Measurements from ENCODE around the gene CNGA2. TPM values are rescaled to one million over a fixed set of nuclear protein-coding genes. Genes with fewer than 3 reads are reported as not detected.

The CNGA2 gene
- total and polyA plus RNA-seq, 2 of the 4 experiments (the other 2 are of a cell fraction) = not detected

DNA sequence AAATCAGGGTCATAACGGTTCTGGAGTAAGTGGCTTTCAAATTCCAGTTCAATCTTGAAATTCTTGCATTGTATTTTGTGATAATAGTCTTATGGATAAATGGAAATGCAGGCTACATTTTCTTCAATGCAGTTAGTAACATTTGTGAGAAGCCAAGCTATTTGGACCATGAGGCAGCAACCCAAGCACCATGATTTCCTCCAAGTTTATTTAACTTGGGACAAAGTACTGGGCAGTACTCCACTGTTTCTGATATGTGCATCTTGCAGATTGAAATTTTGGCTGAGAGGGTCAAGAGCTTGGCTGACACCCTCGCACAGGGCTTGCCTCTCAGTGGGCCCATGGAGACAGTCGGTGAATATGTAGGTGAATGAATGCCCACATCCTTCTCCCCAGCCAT is 39.9 kb downstream of the CNGA2 start:
- POLR2A ChIA-PET (ENCODE audit: unreplicated experiment) = no interaction called here
- Histone ChIP-seq H3K36me3 (ENCODE audit: control insufficient read depth, insufficient read depth, low read length) (no peaks in the 10 kb centered on the region), H3K4me3 (ENCODE audit: insufficient read depth, low read depth, low read length) (no peak overlapping the region), H3K9ac (ENCODE audit: low read depth, low read length) (no peak overlapping the region), H2BK15ac (ENCODE audit: low read depth, low read length) (no peak overlapping the region), H2AK9ac (replicated peaks; ENCODE audit: low read depth, low read length, poor library complexity) (no peak overlapping the region), H3K14ac (replicated peaks; ENCODE audit: low read depth, low read length) (no peak overlapping the region), H3K4ac (ENCODE audit: low read depth, low read length) (no peak overlapping the region), H4K20me1 (ENCODE audit: insufficient read depth, low read length) (no peaks in the 10 kb centered on the region), H3K9me3 (ENCODE audit: control insufficient read depth, insufficient read depth, low read length) (peaks cover 8% of the 10 kb centered on the region; the same call in 1 of the 2 replicates), H3K4me2 (ENCODE audit: low read depth, low read length) (no peak overlapping the region), H3K79me1 (ENCODE audit: low read depth in 1 of 2, low read length in 2 of 2) (no peaks in the 10 kb centered on the region), H3K27ac (ENCODE audit: insufficient read depth, low read length) (no peak overlapping the region), H4K91ac (ENCODE audit: insufficient read depth, low read depth, low read length) (no peak overlapping the region), H2BK120ac (ENCODE audit: low read depth, low read length) (no peak overlapping the region), H3K9me1 (ENCODE audit: insufficient read depth, low read length) (no peaks in the 10 kb centered on the region), H2BK20ac (ENCODE audit: low read depth, low read length) (no peak overlapping the region), H3K56ac (ENCODE audit: extremely low read depth, insufficient read depth, low read length) (no peak overlapping the region), H4K5ac (ENCODE audit: low read depth, low read length) (no peak overlapping the region), H3K4me1 (ENCODE audit: control insufficient read depth, insufficient read depth, low read length) (no peaks in the 10 kb centered on the region), H4K8ac (ENCODE audit: low read depth in 2 of 2, low read length in 2 of 2) (no peak overlapping the region), H3K27me3 (ENCODE audit: control insufficient read depth, insufficient read depth, low read length) (no peaks in the 10 kb centered on the region), H3K18ac (ENCODE audit: low read depth, low read length) (no peak overlapping the region), H2AFZ (replicated peaks; ENCODE audit: low read length, poor library complexity) (no peak overlapping the region), H2AK5ac (ENCODE audit: low read depth, low read length) (no peak overlapping the region), H2BK5ac (ENCODE audit: low read depth, low read length, poor library complexity, severe bottlenecking) (no peak overlapping the region), H3K23ac (ENCODE audit: low read depth, low read length) (no peak overlapping the region)
- dilution Hi-C loops (cut with HindIII; ENCODE audit: low sequenced_read_pairs, unreplicated experiment) = no loop called here
- WGBS, 2 experiments (ENCODE audit: extremely low coverage in 2 of 2, insufficient read length in 1 of 2) = no CpG with 5 or more reads among the region's 3 CpGs
- ATAC-seq (ENCODE audit: low read depth) (no peak), DNase-seq (no peak)
- TF ChIP-seq NFE2L2 (IDR thresholded peaks at IDR 0.05; ENCODE audit: low read depth, low read length) = no peak
- TF ChIP-seq, protein P1, sequence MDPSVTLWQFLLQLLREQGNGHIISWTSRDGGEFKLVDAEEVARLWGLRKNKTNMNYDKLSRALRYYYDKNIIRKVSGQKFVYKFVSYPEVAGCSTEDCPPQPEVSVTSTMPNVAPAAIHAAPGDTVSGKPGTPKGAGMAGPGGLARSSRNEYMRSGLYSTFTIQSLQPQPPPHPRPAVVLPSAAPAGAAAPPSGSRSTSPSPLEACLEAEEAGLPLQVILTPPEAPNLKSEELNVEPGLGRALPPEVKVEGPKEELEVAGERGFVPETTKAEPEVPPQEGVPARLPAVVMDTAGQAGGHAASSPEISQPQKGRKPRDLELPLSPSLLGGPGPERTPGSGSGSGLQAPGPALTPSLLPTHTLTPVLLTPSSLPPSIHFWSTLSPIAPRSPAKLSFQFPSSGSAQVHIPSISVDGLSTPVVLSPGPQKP (IDR thresholded peaks at IDR 0.05; ENCODE audit: borderline replicate concordance, low read depth, low read length) = no peak
- TF ChIP-seq, protein P2, sequence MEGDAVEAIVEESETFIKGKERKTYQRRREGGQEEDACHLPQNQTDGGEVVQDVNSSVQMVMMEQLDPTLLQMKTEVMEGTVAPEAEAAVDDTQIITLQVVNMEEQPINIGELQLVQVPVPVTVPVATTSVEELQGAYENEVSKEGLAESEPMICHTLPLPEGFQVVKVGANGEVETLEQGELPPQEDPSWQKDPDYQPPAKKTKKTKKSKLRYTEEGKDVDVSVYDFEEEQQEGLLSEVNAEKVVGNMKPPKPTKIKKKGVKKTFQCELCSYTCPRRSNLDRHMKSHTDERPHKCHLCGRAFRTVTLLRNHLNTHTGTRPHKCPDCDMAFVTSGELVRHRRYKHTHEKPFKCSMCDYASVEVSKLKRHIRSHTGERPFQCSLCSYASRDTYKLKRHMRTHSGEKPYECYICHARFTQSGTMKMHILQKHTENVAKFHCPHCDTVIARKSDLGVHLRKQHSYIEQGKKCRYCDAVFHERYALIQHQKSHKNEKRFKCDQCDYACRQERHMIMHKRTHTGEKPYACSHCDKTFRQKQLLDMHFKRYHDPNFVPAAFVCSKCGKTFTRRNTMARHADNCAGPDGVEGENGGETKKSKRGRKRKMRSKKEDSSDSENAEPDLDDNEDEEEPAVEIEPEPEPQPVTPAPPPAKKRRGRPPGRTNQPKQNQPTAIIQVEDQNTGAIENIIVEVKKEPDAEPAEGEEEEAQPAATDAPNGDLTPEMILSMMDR (conservative IDR thresholded peaks at IDR 0.05; ENCODE audit: low read depth, low read length) = no peak
- TF ChIP-seq CEBPB (IDR thresholded peaks at IDR 0.05; ENCODE audit: low read depth, low read length) = no peak
- TF ChIP-seq POLR2A (IDR thresholded peaks at IDR 0.05; ENCODE audit: low read depth, low read length) = no peak
- TF ChIP-seq, protein P3, sequence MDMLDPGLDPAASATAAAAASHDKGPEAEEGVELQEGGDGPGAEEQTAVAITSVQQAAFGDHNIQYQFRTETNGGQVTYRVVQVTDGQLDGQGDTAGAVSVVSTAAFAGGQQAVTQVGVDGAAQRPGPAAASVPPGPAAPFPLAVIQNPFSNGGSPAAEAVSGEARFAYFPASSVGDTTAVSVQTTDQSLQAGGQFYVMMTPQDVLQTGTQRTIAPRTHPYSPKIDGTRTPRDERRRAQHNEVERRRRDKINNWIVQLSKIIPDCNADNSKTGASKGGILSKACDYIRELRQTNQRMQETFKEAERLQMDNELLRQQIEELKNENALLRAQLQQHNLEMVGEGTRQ (IDR thresholded peaks at IDR 0.05; ENCODE audit: low read depth, low read length) = no peak
- no peak for TF ChIP-seq MAFK (IDR thresholded peaks at IDR 0.05; ENCODE audit: low read depth, low read length)
- TF ChIP-seq RFX5 (IDR thresholded peaks at IDR 0.05; ENCODE audit: low read depth, low read length) = no peak
- TF ChIP-seq FOS (IDR thresholded peaks at IDR 0.05; ENCODE audit: low read depth, low read length) = no peak
- no peak for TF ChIP-seq RCOR1 (IDR thresholded peaks at IDR 0.05; ENCODE audit: insufficient replicate concordance, low read length)
- no peak for TF ChIP-seq BHLHE40 (IDR thresholded peaks at IDR 0.05; ENCODE audit: low read depth, low read length)
- TF ChIP-seq MAZ (IDR thresholded peaks at IDR 0.05; ENCODE audit: borderline replicate concordance, low read depth, low read length) = no peak
- TF ChIP-seq MXI1 (IDR thresholded peaks at IDR 0.05; ENCODE audit: borderline replicate concordance, low read depth, low read length) = no peak
- TF ChIP-seq SMC3 (IDR thresholded peaks at IDR 0.05; ENCODE audit: low read depth, low read length) = no peak
- TF ChIP-seq RAD21 (IDR thresholded peaks at IDR 0.05; ENCODE audit: low read length) = no peak
- no peak for TF ChIP-seq CHD1 (IDR thresholded peaks at IDR 0.05; ENCODE audit: low read depth, low read length)
- intact Hi-C loops (cut with micrococcal nuclease) = no loop called here
- CTCF ChIA-PET = no interaction called here
- in situ Hi-C loops (cut with MboI; ENCODE audit: low sequenced_read_pairs) = loop anchor here (25.0 kb wide), 1 partner anchor 863 kb away; the partner anchor contains the start of gene GABRQ
- BruUV-seq (replicated peaks) = no TSS peak

All from IMR-90 (cell line).